IPS DF 6.9 (cell line): ENCODE data around the gene AMN.
A peak's percentile ranks its signal among the peaks of the same experiment; 100 is the strongest.

Experiments used
- DNase-seq: peaks from one replicate; pipeline ENCODE4 v3.0.0-alpha.2; 2013; ENCODE audit warnings: low read depth, low spot score
- H3K27ac ChIP-seq: one replicate; pipeline ENCODE4 v1.5.1; 2013; ENCODE audit warnings: low read length, control low read depth
- H3K27me3 ChIP-seq: 2 replicates; pipeline ENCODE4 v1.6.1; 2013; ENCODE audit warnings: mild to moderate bottlenecking, low read length; ENCODE audit not compliant: control insufficient read depth, insufficient read depth
- H3K36me3 ChIP-seq: 2 replicates; pipeline ENCODE4 v1.6.1; 2013; ENCODE audit warnings: low read length; ENCODE audit not compliant: control insufficient read depth, insufficient read depth
- H3K4me1 ChIP-seq: 2 replicates; pipeline ENCODE4 v1.6.1; 2013; ENCODE audit warnings: low read length; ENCODE audit not compliant: control insufficient read depth, insufficient read depth
- H3K4me3 ChIP-seq: 2 replicates; pipeline ENCODE4 v1.5.1; 2013; ENCODE audit warnings: mild to moderate bottlenecking, low read length
- H3K9me3 ChIP-seq: 2 replicates; pipeline ENCODE4 v1.6.1; 2013; ENCODE audit warnings: low read length, inconsistent platforms; ENCODE audit not compliant: control insufficient read depth, insufficient read depth
- WGBS: extraction: QIAGEN DNeasy Blood & Tissue Kit; methylation state at CpG from one replicate; pipeline ENCODE4 v1.1.7; 2013; ENCODE audit warnings: mixed read lengths, missing lambda C conversion rate; ENCODE audit not compliant: insufficient read length, insufficient coverage; 5-methylcytosine and 5-hydroxymethylcytosine counted together

Gene AMN

GRCh38 chr14:102929241-102930137 is 7.0 kb downstream of the AMN start:
- no peaks in the 10 kb centered on the region for H3K9me3 ChIP-seq
- peaks cover 6% of the 10 kb centered on the region for H3K4me1 ChIP-seq
- H3K4me3 ChIP-seq = peak overlapping the region; percentile 61
- DNase-seq = no peak
- WGBS = no CpG with 5 or more reads among the region's 94 CpGs
- H3K27me3 ChIP-seq = peaks cover 16% of the 10 kb centered on the region; the same call in 1 of the 2 replicates
- H3K36me3 ChIP-seq = peaks cover 2% of the 10 kb centered on the region; the same call in 1 of the 2 replicates
- H3K27ac ChIP-seq = no peak overlapping the region

GRCh38 chr14:102930138-102930752 is 7.8 kb downstream of the AMN start:
- WGBS = no CpG with 5 or more reads among the region's 74 CpGs
- peak overlapping the region; percentile 61; the same call in 1 of the 2 replicates for H3K4me3 ChIP-seq
- H3K4me1 ChIP-seq = peaks cover 6% of the 10 kb centered on the region
- DNase-seq = no peak
- peaks cover 14% of the 10 kb centered on the region; the same call in 1 of the 2 replicates for H3K27me3 ChIP-seq
- H3K36me3 ChIP-seq = peaks cover 2% of the 10 kb centered on the region; the same call in 1 of the 2 replicates
- no peak overlapping the region for H3K27ac ChIP-seq
- H3K9me3 ChIP-seq = no peaks in the 10 kb centered on the region

GRCh38 chr14:102930753-102931579 is 8.5 kb downstream of the AMN start:
- Histone ChIP-seq H3K4me3 (no peak overlapping the region), H3K27me3 (peaks cover 14% of the 10 kb centered on the region; the same call in 1 of the 2 replicates), H3K27ac (no peak overlapping the region), H3K36me3 (peaks cover 2% of the 10 kb centered on the region; the same call in 1 of the 2 replicates), H3K9me3 (no peaks in the 10 kb centered on the region), H3K4me1 (peaks cover 6% of the 10 kb centered on the region)
- DNase-seq = no peak
- no CpG with 5 or more reads among the region's 34 CpGs for WGBS

- peaks cover 14% of the 10 kb centered on the region; the same call in 1 of the 2 replicates for H3K27me3 ChIP-seq
- H3K4me1 ChIP-seq = peaks cover 6% of the 10 kb centered on the region; the same call in 1 of the 2 replicates
- no peaks in the 10 kb centered on the region for H3K9me3 ChIP-seq
- no peak overlapping the region for H3K27ac ChIP-seq
- no peak overlapping the region for H3K4me3 ChIP-seq
- no CpG with 5 or more reads among the region's 12 CpGs for WGBS
- peaks cover 2% of the 10 kb centered on the region; the same call in 1 of the 2 replicates for H3K36me3 ChIP-seq
- no peak for DNase-seq
Observed at GRCh38 chr14:102931580-102932285, 9.3 kb downstream of the AMN start.

- Histone ChIP-seq H3K4me1 (peaks cover 4% of the 10 kb centered on the region; the same call in 1 of the 2 replicates), H3K27ac (no peak overlapping the region), H3K4me3 (no peak overlapping the region), H3K36me3 (peaks cover 5% of the 10 kb centered on the region), H3K9me3 (no peaks in the 10 kb centered on the region), H3K27me3 (peaks cover 12% of the 10 kb centered on the region; the same call in 1 of the 2 replicates)
- no peak for DNase-seq
- WGBS = no CpG with 5 or more reads among the region's 26 CpGs
Observed at GRCh38 chr14:102932484-102933248, 10.2 kb downstream of the AMN start.

- Histone ChIP-seq H3K4me3 (no peak overlapping the region), H3K27me3 (peaks cover 12% of the 10 kb centered on the region; the same call in 1 of the 2 replicates), H3K9me3 (no peaks in the 10 kb centered on the region), H3K27ac (no peak overlapping the region), H3K36me3 (peaks cover 11% of the 10 kb centered on the region), H3K4me1 (peaks cover 4% of the 10 kb centered on the region; the same call in 1 of the 2 replicates)
- WGBS = no CpG with 5 or more reads among the region's 20 CpGs
- DNase-seq = no peak
Observed at GRCh38 chr14:102933618-102934231, 11.3 kb downstream of the AMN start.

GRCh38 chr14:102935756-102936155 is 13.3 kb downstream of the AMN start:
- no CpG with 5 or more reads among the region's 4 CpGs for WGBS
- Histone ChIP-seq H3K27ac (no peak overlapping the region), H3K27me3 (no peaks in the 10 kb centered on the region; the same call in 1 of the 2 replicates), H3K36me3 (peaks cover 23% of the 10 kb centered on the region), H3K4me3 (no peak overlapping the region), H3K9me3 (no peaks in the 10 kb centered on the region), H3K4me1 (peaks cover 2% of the 10 kb centered on the region; the same call in 1 of the 2 replicates)
- DNase-seq = no peak

- Histone ChIP-seq H3K4me1 (no peaks in the 10 kb centered on the region), H3K36me3 (peaks cover 24% of the 10 kb centered on the region), H3K4me3 (no peak overlapping the region), H3K27ac (no peak overlapping the region), H3K9me3 (no peaks in the 10 kb centered on the region), H3K27me3 (no peaks in the 10 kb centered on the region)
- no peak for DNase-seq
- WGBS = no CpG with 5 or more reads among the region's 22 CpGs
Observed at GRCh38 chr14:102937331-102938175, 15.1 kb downstream of the AMN start.
